SK-N-SH (cell line): Measurements from ENCODE around the gene ADAD2. TPM values are rescaled to one million over a fixed set of nuclear protein-coding genes. Genes with fewer than 3 reads are reported as not detected.

Experiments used
- CTCF ChIA-PET: fragments of 300-600, 350-600 bp; formaldehyde crosslinking; extraction: SDS; loops from one replicate; lab custom pipeline; 2021; lab: Yijun Ruan, JAX
- POLR2A ChIA-PET: fragments of 350-600 bp; sonication (Branson Sonifier 250); formaldehyde crosslinking; extraction: SDS; loops from one replicate; lab custom pipeline; 2020; ENCODE audit warnings: antibody characterized with exemption, inconsistent platforms; lab: Yijun Ruan, JAX
- DNase-seq: peaks from one replicate; pipeline ENCODE4 v3.0.0; 2012
- H2AFZ ChIP-seq: fragments of 200-600 bp; sonication (generic); 2 replicates; pipeline ENCODE4 v1.8.1; 2016; ENCODE audit warnings: antibody characterized with exemption, mild to moderate bottlenecking, low read depth
- H3F3A ChIP-seq: fragments of 200-600 bp; sonication (generic); replicated peaks from 2 replicates; pipeline ENCODE3; 2016; ENCODE audit warnings: antibody characterized with exemption, mild to moderate bottlenecking; ENCODE audit not compliant: insufficient read depth
- H3K27ac ChIP-seq, 2 experiments: fragments of 200-500 bp in 1 of 2; fragments of 200-600 bp in 1 of 2; sonication (Bioruptor generic) in 1 of 2; sonication (generic), shearing (Covaris generic) in 1 of 2; 2 replicates each; pipeline versions ENCODE4 v1.5.1 to v1.6.1; 2014 to 2016; ENCODE audit warnings: low read depth in 2 of 2, inconsistent platforms in 1 of 2, low read length in 1 of 2, mild to moderate bottlenecking in 1 of 2, mixed read lengths in 1 of 2
- H3K27me3 ChIP-seq: fragments of 200-600 bp; sonication (generic), shearing (Covaris generic); 2 replicates; pipeline ENCODE4 v1.6.1; 2016; ENCODE audit warnings: mixed run types; ENCODE audit not compliant: insufficient read depth
- H3K36me3 ChIP-seq, 2 experiments: fragments of 200-500 bp in 1 of 2; fragments of 200-600 bp in 1 of 2; sonication (Bioruptor generic) in 1 of 2; sonication (generic) in 1 of 2; replicated peaks in 1 of 2; 2 replicates each; pipeline versions ENCODE3 to v1.5.1; 2014 to 2016; ENCODE audit warnings: low read length in 1 of 2, mild to moderate bottlenecking in 1 of 2; ENCODE audit not compliant: insufficient read depth in 2 of 2, control insufficient read depth in 1 of 2
- H3K4me1 ChIP-seq, 2 experiments: fragments of 200-500 bp in 1 of 2; fragments of 200-600 bp in 1 of 2; sonication (Bioruptor generic) in 1 of 2; sonication (generic), shearing (Covaris generic) in 1 of 2; 2 replicates each; pipeline versions ENCODE4 v1.5.1 to v1.6.1; 2014 to 2016; ENCODE audit warnings: low read depth in 1 of 2, low read length in 1 of 2, mixed run types in 1 of 2; ENCODE audit not compliant: insufficient read depth in 2 of 2, control insufficient read depth in 1 of 2
- H3K4me2 ChIP-seq: fragments of 200-600 bp; sonication (generic), shearing (Covaris generic); 2 replicates; pipeline ENCODE4 v1.6.1; 2017; ENCODE audit warnings: mixed run types
- H3K4me3 ChIP-seq, 2 experiments: fragments of 200-500 bp in 1 of 2; fragments of 200-600 bp in 1 of 2; sonication (Bioruptor generic) in 1 of 2; sonication (generic), shearing (Covaris generic) in 1 of 2; 2 replicates each; pipeline versions ENCODE4 v1.5.1 to v1.8.1; 2014 to 2016; ENCODE audit warnings: low read depth in 2 of 2, inconsistent platforms in 1 of 2, low read length in 1 of 2, mild to moderate bottlenecking in 1 of 2, mixed read lengths in 1 of 2, moderate library complexity in 1 of 2
- H3K79me2 ChIP-seq: fragments of 200-600 bp; sonication (generic); 2 replicates; pipeline ENCODE4 v1.8.1; 2017; ENCODE audit warnings: mild to moderate bottlenecking; ENCODE audit not compliant: insufficient read depth
- H3K9ac ChIP-seq: fragments of 200-600 bp; sonication (generic); 2 replicates; pipeline ENCODE4 v1.6.1; 2017; ENCODE audit warnings: mixed run types
- H3K9me2 ChIP-seq: fragments of 200-600 bp; sonication (generic); 2 replicates; pipeline ENCODE4 v1.6.1; 2017; ENCODE audit warnings: mixed run types
- H3K9me3 ChIP-seq: fragments of 200-600 bp; sonication (generic); 2 replicates; pipeline ENCODE4 v1.6.1; 2017; ENCODE audit warnings: mixed run types, mild to moderate bottlenecking, moderate library complexity
- H4K20me1 ChIP-seq: fragments of 200-600 bp; sonication (generic); 2 replicates; pipeline ENCODE4 v1.6.1; 2017; ENCODE audit warnings: mild to moderate bottlenecking, mixed run types; ENCODE audit not compliant: insufficient read depth
- CHD2 ChIP-seq: fragments of 150-350 bp; IDR thresholded peaks from 2 replicates; pipeline ENCODE4 v1.6.1; 2018; ENCODE audit warnings: low read length; ENCODE audit not compliant: partially characterized antibody
- FOXJ3 ChIP-seq: sonication (generic); formaldehyde crosslinking; IDR thresholded peaks from 2 replicates; pipeline ENCODE4 v1.5.1; 2020; ENCODE audit warnings: mild to moderate bottlenecking, missing genetic modification reagents
- FOXM1 ChIP-seq: IDR thresholded peaks from 2 replicates; pipeline ENCODE4 v1.4.0; 2012; ENCODE audit warnings: low read depth, mild to moderate bottlenecking
- RCOR1 ChIP-seq: fragments of 150-350 bp; IDR thresholded peaks from 2 replicates; pipeline ENCODE4 v1.6.1; 2017; ENCODE audit warnings: antibody characterized with exemption, low read length
- SIN3A ChIP-seq: IDR thresholded peaks from 2 replicates; pipeline ENCODE4 v1.6.1; 2012; ENCODE audit warnings: low read depth, mild to moderate bottlenecking, low read length, moderate library complexity, borderline replicate concordance
- YY1 ChIP-seq: IDR thresholded peaks from 2 replicates; pipeline ENCODE4 v1.4.0; 2012; ENCODE audit warnings: low read depth, mild to moderate bottlenecking
- WGBS: methylation state at CpG from one replicate; pipeline ENCODE4 v1.1.6; 2017; ENCODE audit warnings: low lambda C conversion rate; 5-methylcytosine and 5-hydroxymethylcytosine counted together
- polyA plus RNA-seq, 3 experiments: library from polyadenylated mRNA; depleted of rRNA; stranded (reverse); fragments of >200 nt; gene quantifications; 2 replicates each; pipeline ENCODE4 v1.2.3, GENCODE V29; 2012
- TF ChIP-seq, protein P1 (sequence below): fragments of 150-350 bp; IDR thresholded peaks from 2 replicates; pipeline ENCODE4 v1.6.1; 2017; ENCODE audit warnings: antibody characterized with exemption, low read length, low read depth, borderline replicate concordance
- TF ChIP-seq, protein P2 (sequence below): IDR thresholded peaks from 2 replicates; pipeline ENCODE4 v1.4.0; 2012; ENCODE audit warnings: low read depth, borderline replicate concordance
- TF ChIP-seq, protein P3 (sequence below): IDR thresholded peaks from 2 replicates; pipeline ENCODE4 v1.6.1; 2012; ENCODE audit warnings: mild to moderate bottlenecking, low read depth, low read length, moderate library complexity

Gene ADAD2
- polyA plus RNA-seq, 1 of the 3 experiments (the other 2 are of a cell fraction), result not detected

DNA sequence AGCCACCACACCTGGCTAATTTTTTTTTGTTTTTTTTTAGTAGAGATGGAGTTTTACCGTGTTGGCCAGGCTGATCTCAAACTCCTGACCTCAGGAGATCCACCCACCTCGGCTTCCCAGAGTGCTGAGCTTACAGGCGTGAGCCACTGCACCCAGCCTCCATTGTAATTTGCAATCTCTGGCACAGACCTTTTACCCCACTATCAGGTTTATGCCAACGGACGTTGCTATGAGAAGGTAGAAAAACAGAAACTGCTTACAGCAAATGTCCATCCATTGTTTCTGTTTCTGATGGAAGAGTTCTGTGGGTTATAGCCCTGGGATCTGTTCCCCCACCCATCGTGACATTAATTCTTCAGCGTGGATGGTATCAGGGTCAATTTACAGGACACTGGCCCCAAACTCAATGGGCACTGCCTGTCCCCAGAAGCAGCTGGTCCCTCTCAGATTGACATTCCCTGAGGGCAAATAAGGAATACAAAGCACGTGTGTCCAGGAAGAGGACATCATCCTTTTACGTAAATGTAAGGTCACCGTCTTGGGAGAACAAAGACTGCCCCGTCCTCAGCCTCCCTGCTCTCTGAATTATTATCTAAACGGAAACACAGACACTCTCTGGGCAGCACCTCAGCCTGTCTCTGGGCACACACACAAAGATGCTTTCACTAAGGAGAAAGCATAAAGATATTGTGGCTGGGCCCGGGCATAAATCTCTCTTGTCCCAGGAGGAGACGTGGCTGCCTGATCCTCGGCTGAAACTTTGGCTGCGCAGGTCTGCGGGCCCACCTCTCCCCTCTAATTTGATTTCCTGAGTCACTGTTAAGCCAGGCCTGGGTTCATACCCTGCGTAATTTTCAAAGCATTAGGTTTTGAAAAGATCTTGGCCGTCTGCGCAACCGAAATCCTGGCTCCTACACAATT lies 43.6 kb downstream of the ADAD2 start:
- Histone ChIP-seq H3K9me2 (no peaks in the 10 kb centered on the region), H3K9me3 (no peaks in the 10 kb centered on the region), H2AFZ (peak overlapping the region; percentile 56; the same call in 1 of the 2 replicates), H3K27ac (peak overlapping the region in 1 of 2 experiments; percentile 54; a peak in 2 of 4 replicates), H3K9ac (no peak overlapping the region), H3K4me3 (no peak overlapping the region), H3K4me2 (no peak overlapping the region), H3K4me1 (peaks cover 0 to 9% of the 10 kb centered on the region in 2 experiments; a peak in 1 of 4 replicates), H3K27me3 (no peaks in the 10 kb centered on the region; the same call in 1 of the 2 replicates), H3K36me3 (no peaks in the 10 kb centered on the region), H4K20me1 (no peaks in the 10 kb centered on the region), H3F3A (no peaks in the 10 kb centered on the region), H3K79me2 (no peaks in the 10 kb centered on the region)
- TF ChIP-seq, protein P1, sequence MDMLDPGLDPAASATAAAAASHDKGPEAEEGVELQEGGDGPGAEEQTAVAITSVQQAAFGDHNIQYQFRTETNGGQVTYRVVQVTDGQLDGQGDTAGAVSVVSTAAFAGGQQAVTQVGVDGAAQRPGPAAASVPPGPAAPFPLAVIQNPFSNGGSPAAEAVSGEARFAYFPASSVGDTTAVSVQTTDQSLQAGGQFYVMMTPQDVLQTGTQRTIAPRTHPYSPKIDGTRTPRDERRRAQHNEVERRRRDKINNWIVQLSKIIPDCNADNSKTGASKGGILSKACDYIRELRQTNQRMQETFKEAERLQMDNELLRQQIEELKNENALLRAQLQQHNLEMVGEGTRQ, result no peak
- TF ChIP-seq FOXJ3 (CRISPR knock-in tag), result peak; percentile 25; the same call in 1 of the 2 replicates
- TF ChIP-seq FOXM1, result no peak
- no peak for TF ChIP-seq CHD2
- TF ChIP-seq, protein P2, sequence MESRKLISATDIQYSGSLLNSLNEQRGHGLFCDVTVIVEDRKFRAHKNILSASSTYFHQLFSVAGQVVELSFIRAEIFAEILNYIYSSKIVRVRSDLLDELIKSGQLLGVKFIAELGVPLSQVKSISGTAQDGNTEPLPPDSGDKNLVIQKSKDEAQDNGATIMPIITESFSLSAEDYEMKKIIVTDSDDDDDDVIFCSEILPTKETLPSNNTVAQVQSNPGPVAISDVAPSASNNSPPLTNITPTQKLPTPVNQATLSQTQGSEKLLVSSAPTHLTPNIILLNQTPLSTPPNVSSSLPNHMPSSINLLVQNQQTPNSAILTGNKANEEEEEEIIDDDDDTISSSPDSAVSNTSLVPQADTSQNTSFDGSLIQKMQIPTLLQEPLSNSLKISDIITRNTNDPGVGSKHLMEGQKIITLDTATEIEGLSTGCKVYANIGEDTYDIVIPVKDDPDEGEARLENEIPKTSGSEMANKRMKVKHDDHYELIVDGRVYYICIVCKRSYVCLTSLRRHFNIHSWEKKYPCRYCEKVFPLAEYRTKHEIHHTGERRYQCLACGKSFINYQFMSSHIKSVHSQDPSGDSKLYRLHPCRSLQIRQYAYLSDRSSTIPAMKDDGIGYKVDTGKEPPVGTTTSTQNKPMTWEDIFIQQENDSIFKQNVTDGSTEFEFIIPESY, result no peak
- TF ChIP-seq YY1, result no peak
- TF ChIP-seq, protein P3, sequence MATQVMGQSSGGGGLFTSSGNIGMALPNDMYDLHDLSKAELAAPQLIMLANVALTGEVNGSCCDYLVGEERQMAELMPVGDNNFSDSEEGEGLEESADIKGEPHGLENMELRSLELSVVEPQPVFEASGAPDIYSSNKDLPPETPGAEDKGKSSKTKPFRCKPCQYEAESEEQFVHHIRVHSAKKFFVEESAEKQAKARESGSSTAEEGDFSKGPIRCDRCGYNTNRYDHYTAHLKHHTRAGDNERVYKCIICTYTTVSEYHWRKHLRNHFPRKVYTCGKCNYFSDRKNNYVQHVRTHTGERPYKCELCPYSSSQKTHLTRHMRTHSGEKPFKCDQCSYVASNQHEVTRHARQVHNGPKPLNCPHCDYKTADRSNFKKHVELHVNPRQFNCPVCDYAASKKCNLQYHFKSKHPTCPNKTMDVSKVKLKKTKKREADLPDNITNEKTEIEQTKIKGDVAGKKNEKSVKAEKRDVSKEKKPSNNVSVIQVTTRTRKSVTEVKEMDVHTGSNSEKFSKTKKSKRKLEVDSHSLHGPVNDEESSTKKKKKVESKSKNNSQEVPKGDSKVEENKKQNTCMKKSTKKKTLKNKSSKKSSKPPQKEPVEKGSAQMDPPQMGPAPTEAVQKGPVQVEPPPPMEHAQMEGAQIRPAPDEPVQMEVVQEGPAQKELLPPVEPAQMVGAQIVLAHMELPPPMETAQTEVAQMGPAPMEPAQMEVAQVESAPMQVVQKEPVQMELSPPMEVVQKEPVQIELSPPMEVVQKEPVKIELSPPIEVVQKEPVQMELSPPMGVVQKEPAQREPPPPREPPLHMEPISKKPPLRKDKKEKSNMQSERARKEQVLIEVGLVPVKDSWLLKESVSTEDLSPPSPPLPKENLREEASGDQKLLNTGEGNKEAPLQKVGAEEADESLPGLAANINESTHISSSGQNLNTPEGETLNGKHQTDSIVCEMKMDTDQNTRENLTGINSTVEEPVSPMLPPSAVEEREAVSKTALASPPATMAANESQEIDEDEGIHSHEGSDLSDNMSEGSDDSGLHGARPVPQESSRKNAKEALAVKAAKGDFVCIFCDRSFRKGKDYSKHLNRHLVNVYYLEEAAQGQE, result no peak
- no peak for TF ChIP-seq SIN3A
- TF ChIP-seq RCOR1, result 0 out of 2 replicates have a peak, but pooled peaks have one; percentile 13
- CTCF ChIA-PET, result interaction anchor here (1.1 to 1.4 kb wide), 3 partner anchors 9 to 43 kb away, joined by 3 to 4 read pairs (median 4); no protein-coding TSS in a partner anchor
- DNase-seq, result peak; percentile 70
- WGBS, result 73% methylated on average over 18 of the region's 21 CpGs
- POLR2A ChIA-PET, result no interaction called here
